Glutamatergic neuron (in vitro differentiated cells): Measurements from ENCODE around the gene IL12RB2. TPM values are rescaled to one million over a fixed set of nuclear protein-coding genes. Genes with fewer than 3 reads are reported as not detected.

Source experiments
- DNase-seq: peaks from one replicate; pipeline ENCODE4 v3.0.0; 2022
- H3K27ac Mint-ChIP-seq: one replicate; pipeline ENCODE4 v1.8.0; 2020; ENCODE audit warnings: mild to moderate bottlenecking, mixed read lengths, inconsistent platforms; ENCODE audit not compliant: unreplicated experiment
- H3K27me3 Mint-ChIP-seq: one replicate; pipeline ENCODE4 v1.8.0; 2020; ENCODE audit warnings: mild to moderate bottlenecking, moderate library complexity, mixed read lengths, inconsistent platforms; ENCODE audit not compliant: unreplicated experiment
- H3K36me3 Mint-ChIP-seq: one replicate; pipeline ENCODE4 v1.8.0; 2020; ENCODE audit warnings: mild to moderate bottlenecking, mixed read lengths, inconsistent platforms; ENCODE audit not compliant: unreplicated experiment
- H3K4me1 Mint-ChIP-seq: one replicate; pipeline ENCODE4 v1.8.0; 2020; ENCODE audit warnings: mild to moderate bottlenecking, low read depth, mixed read lengths, inconsistent platforms; ENCODE audit not compliant: unreplicated experiment
- H3K4me3 Mint-ChIP-seq: one replicate; pipeline ENCODE4 v1.8.0; 2020; ENCODE audit warnings: mild to moderate bottlenecking, mixed read lengths, inconsistent platforms; ENCODE audit not compliant: unreplicated experiment
- H3K9me3 Mint-ChIP-seq: one replicate; pipeline ENCODE4 v1.8.0; 2020; ENCODE audit warnings: mild to moderate bottlenecking, moderate library complexity, mixed read lengths, inconsistent platforms; ENCODE audit not compliant: unreplicated experiment
- total RNA-seq: library from RNA; stranded (reverse); fragmentation: NEBNext Ultra II Directional; extraction: Animal tissue kit (Norgen Biotek cat#: 25700); gene quantifications from one replicate; pipeline ENCODE4 v1.2.1, GENCODE V29; 2021; ENCODE audit not compliant: unreplicated experiment
- TF ChIP-seq, protein P1 (sequence below): fragments of 200-600 bp; sonication (generic); IDR thresholded peaks from one replicate; pipeline ENCODE4 v1.5.0; 2021; ENCODE audit not compliant: partially characterized antibody, unreplicated experiment

IL12RB2 gene
- total RNA-seq, 1 donor from 2014 or later = not detected

GRCh38 chr1:67430358-67431155 lies 122.9 kb downstream of the IL12RB2 start, which contains the start of gene SERBP1:
TSS of gene SERBP1 (minus strand) at chr1:67430402. CDS start at chr1:67430300, 102 bp downstream.
- Mint-ChIP-seq H3K4me3 (peak within 1 kb of the TSS; percentile 97), H3K4me1 (peaks cover 27% of the 10 kb centered on the region), H3K36me3 (no peaks in the 10 kb centered on the region)

DNA sequence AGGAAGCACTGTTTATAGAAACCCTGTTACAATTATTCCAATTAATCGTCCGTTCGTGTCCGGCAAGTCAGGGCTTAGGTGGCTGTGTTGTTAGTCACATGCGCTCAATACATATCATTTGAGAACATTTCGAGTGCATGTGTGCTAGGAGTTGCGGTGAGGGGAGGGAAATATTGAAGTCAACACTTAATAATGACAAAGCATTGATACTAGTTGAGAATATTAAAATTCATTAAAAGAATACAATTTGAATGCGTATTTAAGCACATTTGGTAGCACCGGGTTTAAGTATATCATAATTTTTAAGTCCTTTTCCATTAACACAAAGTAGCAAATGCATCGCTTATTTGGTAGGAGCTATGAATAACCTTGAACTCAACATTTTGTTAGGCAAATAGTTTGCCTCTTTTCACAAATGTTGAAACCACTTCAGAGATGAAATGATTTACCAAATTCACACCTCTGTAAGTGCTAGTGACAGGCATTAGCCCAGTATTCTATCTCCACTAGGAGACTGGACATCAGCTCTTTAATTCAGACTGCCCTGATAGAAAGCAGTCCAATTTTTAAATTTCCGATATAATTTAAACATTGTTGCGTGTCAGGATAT lies 123.6 kb downstream of the IL12RB2 start:
- DNase-seq = no peak
- Mint-ChIP-seq H3K27ac (peak overlapping the region; percentile 82), H3K27me3 (peaks cover 12% of the 10 kb centered on the region), H3K4me3 (peak overlapping the region; percentile 97), H3K4me1 (peaks cover 27% of the 10 kb centered on the region), H3K9me3 (peaks cover 14% of the 10 kb centered on the region), H3K36me3 (no peaks in the 10 kb centered on the region)
- TF ChIP-seq, protein P1, sequence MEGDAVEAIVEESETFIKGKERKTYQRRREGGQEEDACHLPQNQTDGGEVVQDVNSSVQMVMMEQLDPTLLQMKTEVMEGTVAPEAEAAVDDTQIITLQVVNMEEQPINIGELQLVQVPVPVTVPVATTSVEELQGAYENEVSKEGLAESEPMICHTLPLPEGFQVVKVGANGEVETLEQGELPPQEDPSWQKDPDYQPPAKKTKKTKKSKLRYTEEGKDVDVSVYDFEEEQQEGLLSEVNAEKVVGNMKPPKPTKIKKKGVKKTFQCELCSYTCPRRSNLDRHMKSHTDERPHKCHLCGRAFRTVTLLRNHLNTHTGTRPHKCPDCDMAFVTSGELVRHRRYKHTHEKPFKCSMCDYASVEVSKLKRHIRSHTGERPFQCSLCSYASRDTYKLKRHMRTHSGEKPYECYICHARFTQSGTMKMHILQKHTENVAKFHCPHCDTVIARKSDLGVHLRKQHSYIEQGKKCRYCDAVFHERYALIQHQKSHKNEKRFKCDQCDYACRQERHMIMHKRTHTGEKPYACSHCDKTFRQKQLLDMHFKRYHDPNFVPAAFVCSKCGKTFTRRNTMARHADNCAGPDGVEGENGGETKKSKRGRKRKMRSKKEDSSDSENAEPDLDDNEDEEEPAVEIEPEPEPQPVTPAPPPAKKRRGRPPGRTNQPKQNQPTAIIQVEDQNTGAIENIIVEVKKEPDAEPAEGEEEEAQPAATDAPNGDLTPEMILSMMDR = no peak

More at GRCh38 chr1:67430358-67431155, 122.9 kb downstream of the IL12RB2 start, which contains the start of gene SERBP1:
- Mint-ChIP-seq H3K9me3 (peaks cover 14% of the 10 kb centered on the region), H3K27me3 (peaks cover 12% of the 10 kb centered on the region), H3K27ac (peak within 1 kb of the TSS; percentile 97)
- TF ChIP-seq, protein P1 = no peak
- peak; percentile 95 for DNase-seq

DNA sequence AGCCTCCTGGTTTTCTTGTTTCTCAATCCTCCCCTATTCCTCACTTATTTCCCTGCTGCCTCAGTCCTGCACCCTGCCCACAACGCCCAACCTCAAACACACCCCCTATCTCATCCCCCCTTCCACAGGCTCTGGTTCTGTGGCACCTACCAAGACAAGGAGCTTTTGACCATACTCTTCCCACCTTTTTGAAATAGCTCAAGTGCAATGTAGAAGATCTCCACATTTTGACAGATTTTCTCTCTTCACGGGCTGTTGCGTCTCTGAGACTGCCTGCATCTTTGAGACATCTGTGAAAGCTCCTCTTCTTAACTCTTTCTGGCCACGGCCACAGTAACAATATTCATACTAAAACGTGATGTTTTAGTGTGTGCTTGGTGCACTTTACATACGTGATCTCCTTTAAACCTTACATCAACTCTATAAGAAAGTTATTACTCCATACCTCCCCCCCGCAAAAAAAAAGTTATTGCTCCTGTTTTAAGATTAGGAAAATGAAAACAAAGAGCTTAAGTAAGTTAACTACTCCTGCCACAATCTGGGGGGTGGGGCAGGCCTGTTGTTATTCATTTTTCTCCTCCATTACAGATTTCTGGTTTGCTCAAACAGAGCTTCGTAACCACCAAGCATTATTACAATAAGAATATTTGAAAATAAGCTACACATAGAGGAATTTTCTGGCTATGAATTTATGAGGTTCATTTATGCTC lies 124.4 kb downstream of the IL12RB2 start:
- Mint-ChIP-seq H3K27ac (no peak overlapping the region), H3K9me3 (peaks cover 14% of the 10 kb centered on the region), H3K4me1 (peaks cover 26% of the 10 kb centered on the region), H3K27me3 (peaks cover 12% of the 10 kb centered on the region), H3K4me3 (peak overlapping the region; percentile 81), H3K36me3 (no peaks in the 10 kb centered on the region)
- TF ChIP-seq, protein P1 = no peak
- DNase-seq = no peak

- no peak overlapping the region for H3K4me3 Mint-ChIP-seq
- DNase-seq = no peak
- H3K27ac Mint-ChIP-seq = no peak overlapping the region
- TF ChIP-seq, protein P1 = no peak
- H3K4me1 Mint-ChIP-seq = peaks cover 20% of the 10 kb centered on the region
- peaks cover 12% of the 10 kb centered on the region for H3K27me3 Mint-ChIP-seq
- no peaks in the 10 kb centered on the region for H3K36me3 Mint-ChIP-seq
- H3K9me3 Mint-ChIP-seq = peaks cover 14% of the 10 kb centered on the region
Observed at GRCh38 chr1:67432745-67433144, 125.1 kb downstream of the IL12RB2 start.
